Panc1 (cell line): Measurements from ENCODE around the gene GBP7. TPM values are rescaled to one million over a fixed set of nuclear protein-coding genes. Genes with fewer than 3 reads are reported as not detected.

Source experiments
- ATAC-seq: fragments of 200-7000 bp; cut with Tn5 transposase; 2 replicates; pipeline ENCODE4 v1.9.1; 2020; ENCODE audit warnings: mild to moderate bottlenecking, moderate library complexity
- BruUV-seq: library from RNA; stranded (reverse); fragments of 400-500 nt; replicated peaks from 2 replicates; lab custom pipeline; 2021; lab: Mats Ljungman, UMichigan
- CTCF ChIA-PET: fragments of 300-600 bp; sonication (Branson Sonifier 250); formaldehyde crosslinking; loops from one replicate; lab custom pipeline; 2022; ENCODE audit warnings: antibody characterized with exemption; lab: Charles Lee
- POLR2A ChIA-PET: fragments of 300-600 bp; sonication (Branson Sonifier 250); formaldehyde crosslinking; loops from one replicate; lab custom pipeline; 2022; ENCODE audit warnings: antibody characterized with exemption; lab: Charles Lee
- DNase-seq: peaks from one replicate; pipeline ENCODE4 v3.0.0-alpha.2; 2010; ENCODE audit warnings: low read depth, low spot score
- H3K27ac ChIP-seq: 2 replicates; pipeline ENCODE4 v1.5.1; 2011; ENCODE audit warnings: mild to moderate bottlenecking, low read length, inconsistent platforms
- H3K27me3 ChIP-seq: fragments of 200-500 bp; sonication (Bioruptor generic); 2 replicates; pipeline ENCODE4 v1.6.0; 2014; ENCODE audit warnings: low read length, inconsistent platforms; ENCODE audit not compliant: control insufficient read depth, insufficient read depth
- H3K36me3 ChIP-seq: fragments of 200-500 bp; sonication (Bioruptor generic); 2 replicates; pipeline ENCODE4 v1.5.1; 2014; ENCODE audit warnings: inconsistent platforms, mild to moderate bottlenecking, low read length, moderate library complexity; ENCODE audit not compliant: control insufficient read depth, insufficient read depth
- H3K4me1 ChIP-seq: 2 replicates; pipeline ENCODE4 v1.5.1; 2011; ENCODE audit warnings: inconsistent platforms, mild to moderate bottlenecking, low read length, moderate library complexity; ENCODE audit not compliant: control insufficient read depth, insufficient read depth
- H3K4me3 ChIP-seq, 2 experiments: 2 replicates each; pipeline ENCODE4 v1.5.1; 2011 to 2012; ENCODE audit warnings: low read depth in 2 of 2, low read length in 2 of 2, mild to moderate bottlenecking in 2 of 2, inconsistent platforms in 1 of 2, moderate library complexity in 1 of 2
- H3K9me3 ChIP-seq: fragments of 200-500 bp; sonication (Bioruptor generic); 2 replicates; pipeline ENCODE4 v1.5.1; 2014; ENCODE audit warnings: low read depth, mild to moderate bottlenecking, inconsistent platforms, low read length, moderate library complexity; ENCODE audit not compliant: control insufficient read depth, insufficient read depth
- POLR2AphosphoS5 ChIP-seq: IDR thresholded peaks from 2 replicates; pipeline ENCODE4 v1.6.1; 2012; ENCODE audit warnings: mild to moderate bottlenecking, low read depth, low read length, moderate library complexity
- SIN3A ChIP-seq: IDR thresholded peaks from 2 replicates; pipeline ENCODE4 v1.6.1; 2012; ENCODE audit warnings: low read depth, mild to moderate bottlenecking, low read length, moderate library complexity, borderline replicate concordance; ENCODE audit not compliant: insufficient read depth
- TCF7L2 ChIP-seq: IDR thresholded peaks from 2 replicates; pipeline ENCODE4 v1.6.1; 2011; ENCODE audit warnings: mild to moderate bottlenecking, low read depth, low read length, inconsistent platforms
- in situ Hi-C: cut with HindIII; loops from 2 replicates; pipeline ENCODE4 v1.10.0; 2016; ENCODE audit warnings: low sequenced_read_pairs, low pct_unique_long_range_greater_than_20kb
- intact Hi-C: fragments of 100-400 bp; cut with micrococcal nuclease; formaldehyde crosslinking; loops from one replicate; pipeline ENCODE4 v1.10.0; 2022; ENCODE audit not compliant: unreplicated experiment
- total RNA-seq: library from RNA; stranded (reverse); gene quantifications from one replicate; pipeline ENCODE4 v1.2.1, GENCODE V29; 2021; ENCODE audit not compliant: unreplicated experiment
- TF ChIP-seq, protein P1 (sequence below): fragments of 450-650 bp; IDR thresholded peaks from 2 replicates; pipeline ENCODE4 v1.5.1; 2017; ENCODE audit warnings: mild to moderate bottlenecking
- TF ChIP-seq, protein P2 (sequence below), 2 experiments: IDR thresholded peaks; 2 replicates each; pipeline ENCODE4 v1.6.1; 2011 to 2012; ENCODE audit warnings: low read depth in 2 of 2, control low read depth in 1 of 2, low read length in 1 of 2, mild to moderate bottlenecking in 1 of 2, moderate library complexity in 1 of 2; ENCODE audit not compliant: insufficient read depth in 1 of 2

The GBP7 gene
- total RNA-seq, 1 experiment from 2014 or later: not detected

- POLR2A ChIA-PET: no interaction called here
- H3K4me3 ChIP-seq: no peak overlapping the region
- no peaks in the 10 kb centered on the region for H3K9me3 ChIP-seq
- no TSS peak for BruUV-seq
- no peak for TF ChIP-seq SIN3A
- TF ChIP-seq, protein P1, sequence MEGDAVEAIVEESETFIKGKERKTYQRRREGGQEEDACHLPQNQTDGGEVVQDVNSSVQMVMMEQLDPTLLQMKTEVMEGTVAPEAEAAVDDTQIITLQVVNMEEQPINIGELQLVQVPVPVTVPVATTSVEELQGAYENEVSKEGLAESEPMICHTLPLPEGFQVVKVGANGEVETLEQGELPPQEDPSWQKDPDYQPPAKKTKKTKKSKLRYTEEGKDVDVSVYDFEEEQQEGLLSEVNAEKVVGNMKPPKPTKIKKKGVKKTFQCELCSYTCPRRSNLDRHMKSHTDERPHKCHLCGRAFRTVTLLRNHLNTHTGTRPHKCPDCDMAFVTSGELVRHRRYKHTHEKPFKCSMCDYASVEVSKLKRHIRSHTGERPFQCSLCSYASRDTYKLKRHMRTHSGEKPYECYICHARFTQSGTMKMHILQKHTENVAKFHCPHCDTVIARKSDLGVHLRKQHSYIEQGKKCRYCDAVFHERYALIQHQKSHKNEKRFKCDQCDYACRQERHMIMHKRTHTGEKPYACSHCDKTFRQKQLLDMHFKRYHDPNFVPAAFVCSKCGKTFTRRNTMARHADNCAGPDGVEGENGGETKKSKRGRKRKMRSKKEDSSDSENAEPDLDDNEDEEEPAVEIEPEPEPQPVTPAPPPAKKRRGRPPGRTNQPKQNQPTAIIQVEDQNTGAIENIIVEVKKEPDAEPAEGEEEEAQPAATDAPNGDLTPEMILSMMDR: no peak
- no peak for TF ChIP-seq POLR2AphosphoS5
- TF ChIP-seq, protein P2, sequence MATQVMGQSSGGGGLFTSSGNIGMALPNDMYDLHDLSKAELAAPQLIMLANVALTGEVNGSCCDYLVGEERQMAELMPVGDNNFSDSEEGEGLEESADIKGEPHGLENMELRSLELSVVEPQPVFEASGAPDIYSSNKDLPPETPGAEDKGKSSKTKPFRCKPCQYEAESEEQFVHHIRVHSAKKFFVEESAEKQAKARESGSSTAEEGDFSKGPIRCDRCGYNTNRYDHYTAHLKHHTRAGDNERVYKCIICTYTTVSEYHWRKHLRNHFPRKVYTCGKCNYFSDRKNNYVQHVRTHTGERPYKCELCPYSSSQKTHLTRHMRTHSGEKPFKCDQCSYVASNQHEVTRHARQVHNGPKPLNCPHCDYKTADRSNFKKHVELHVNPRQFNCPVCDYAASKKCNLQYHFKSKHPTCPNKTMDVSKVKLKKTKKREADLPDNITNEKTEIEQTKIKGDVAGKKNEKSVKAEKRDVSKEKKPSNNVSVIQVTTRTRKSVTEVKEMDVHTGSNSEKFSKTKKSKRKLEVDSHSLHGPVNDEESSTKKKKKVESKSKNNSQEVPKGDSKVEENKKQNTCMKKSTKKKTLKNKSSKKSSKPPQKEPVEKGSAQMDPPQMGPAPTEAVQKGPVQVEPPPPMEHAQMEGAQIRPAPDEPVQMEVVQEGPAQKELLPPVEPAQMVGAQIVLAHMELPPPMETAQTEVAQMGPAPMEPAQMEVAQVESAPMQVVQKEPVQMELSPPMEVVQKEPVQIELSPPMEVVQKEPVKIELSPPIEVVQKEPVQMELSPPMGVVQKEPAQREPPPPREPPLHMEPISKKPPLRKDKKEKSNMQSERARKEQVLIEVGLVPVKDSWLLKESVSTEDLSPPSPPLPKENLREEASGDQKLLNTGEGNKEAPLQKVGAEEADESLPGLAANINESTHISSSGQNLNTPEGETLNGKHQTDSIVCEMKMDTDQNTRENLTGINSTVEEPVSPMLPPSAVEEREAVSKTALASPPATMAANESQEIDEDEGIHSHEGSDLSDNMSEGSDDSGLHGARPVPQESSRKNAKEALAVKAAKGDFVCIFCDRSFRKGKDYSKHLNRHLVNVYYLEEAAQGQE (IDR thresholded peaks at IDR 0.05; ENCODE audit: insufficient read depth in 1 of 2, low read depth in 2 of 2, low read length in 1 of 2): no peak
- TF ChIP-seq TCF7L2: no peak
- CTCF ChIA-PET: no interaction called here
- H3K27me3 ChIP-seq: peaks cover 4% of the 10 kb centered on the region
- intact Hi-C loops (no loop called here), in situ Hi-C loops (no loop called here)
- H3K27ac ChIP-seq: no peak overlapping the region
- ATAC-seq: no peak
- DNase-seq: no peak
- H3K4me1 ChIP-seq: no peaks in the 10 kb centered on the region
- H3K36me3 ChIP-seq: no peaks in the 10 kb centered on the region
These were observed 73.8 kb downstream of the GBP7 start for GRCh38 chr1:89102021-89102420.

DNA sequence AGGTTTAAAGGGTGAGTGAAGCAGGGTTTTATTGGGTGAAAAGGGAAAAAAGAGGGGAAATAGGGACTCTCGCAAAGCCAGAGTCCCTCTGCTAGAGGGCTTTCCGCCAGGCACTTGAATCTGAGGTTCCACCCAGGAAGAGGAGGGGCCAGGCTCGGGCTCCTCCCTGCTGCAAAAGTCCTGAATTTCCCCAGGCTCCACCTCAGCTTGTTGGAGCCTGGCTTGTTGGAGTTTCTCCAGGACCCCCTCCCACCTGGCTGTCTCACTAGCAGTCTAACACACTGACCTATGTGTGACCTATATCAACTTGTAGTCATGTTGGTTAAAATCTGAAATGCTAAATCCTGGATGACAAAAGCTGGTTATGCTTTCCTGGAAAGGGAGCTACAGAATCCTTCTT lies 75.4 kb downstream of the GBP7 start:
- intact Hi-C loops: no loop called here
- CTCF ChIA-PET: interaction anchor here (0.6 kb wide), 1 partner anchor 156 kb away, joined by 5 read pairs; no protein-coding TSS in a partner anchor

More for the DNA sequence above, 75.4 kb downstream of the GBP7 start:
- H3K27me3 ChIP-seq: peaks cover 4% of the 10 kb centered on the region
- POLR2A ChIA-PET: no interaction called here
- ATAC-seq (no peak), DNase-seq (no peak)
- BruUV-seq: no TSS peak
- H3K4me3 ChIP-seq: no peak overlapping the region
- H3K27ac ChIP-seq: no peak overlapping the region
- TF ChIP-seq, protein P1: no peak
- no peak for TF ChIP-seq TCF7L2
- H3K9me3 ChIP-seq: peaks cover 3% of the 10 kb centered on the region; the same call in 1 of the 2 replicates
- H3K4me1 ChIP-seq: no peaks in the 10 kb centered on the region
- in situ Hi-C loops: no loop called here
- no peaks in the 10 kb centered on the region for H3K36me3 ChIP-seq
